GM12878 (cell line): ENCODE results near the gene CYYR1.

Experiments used
- CBX3 ChIP-seq: fragments of 200-600 bp; sonication (generic); IDR thresholded peaks from 2 replicates; pipeline ENCODE4 v1.6.1; 2016; ENCODE audit warnings: low read depth, borderline replicate concordance
- CTCF ChIP-seq, 3 experiments: IDR thresholded peaks in 2 of 3; conservative IDR thresholded peaks in 1 of 3; 2 replicates each; pipeline ENCODE4 v1.5.1; 2011; ENCODE audit warnings: low read depth in 3 of 3, low read length in 3 of 3, mild to moderate bottlenecking in 3 of 3, control low read depth in 2 of 3, moderate library complexity in 2 of 3, inconsistent platforms in 1 of 3, mixed read lengths in 1 of 3; ENCODE audit not compliant: control insufficient read depth in 2 of 3, insufficient read depth in 1 of 3; ENCODE audit errors: extremely low read depth in 1 of 3
- EGR1 ChIP-seq, 2 experiments: IDR thresholded peaks; 1 replicate in 1 of 2; 2 replicates in 1 of 2; pipeline ENCODE4 v1.6.1; 2011 to 2012; ENCODE audit warnings: low read depth in 2 of 2, low read length in 2 of 2, borderline replicate concordance in 1 of 2, mild to moderate bottlenecking in 1 of 2, moderate library complexity in 1 of 2
- IKZF1 ChIP-seq: fragments of 450-650 bp; conservative IDR thresholded peaks from 2 replicates; pipeline ENCODE4 v1.6.1; 2017; ENCODE audit warnings: antibody characterized with exemption, mild to moderate bottlenecking
- MAX ChIP-seq: IDR thresholded peaks from 2 replicates; pipeline ENCODE4 v1.6.1; 2012; ENCODE audit warnings: low read depth, low read length, improper control_type of control experiment
- REST ChIP-seq: IDR thresholded peaks from 2 replicates; pipeline ENCODE4 v1.6.1; 2012; ENCODE audit warnings: mild to moderate bottlenecking, low read depth, low read length

GRCh38 chr21:26487981-26488480 is 85.1 kb downstream of the CYYR1 start:
- no peak for TF ChIP-seq IKZF1
- TF ChIP-seq EGR1 (IDR thresholded peaks at IDR 0.05; ENCODE audit: borderline replicate concordance in 1 of 2, low read depth in 2 of 2, low read length in 2 of 2), result no peak
- TF ChIP-seq MAX, result no peak
- TF ChIP-seq CTCF (IDR thresholded peaks at IDR 0.05 in 2 of 3, conservative IDR thresholded peaks at IDR 0.05 in 1 of 3; ENCODE audit: control insufficient read depth in 2 of 3, extremely low read depth in 1 of 3, insufficient read depth in 1 of 3, low read depth in 3 of 3, low read length in 3 of 3), result no peak
- no peak for TF ChIP-seq REST
- TF ChIP-seq CBX3, result no peak
